ENCODE results near the gene ZFAND3. TPM values are rescaled to one million over a fixed set of nuclear protein-coding genes. Genes with fewer than 3 reads are reported as not detected.

Gene ZFAND3
- polyA plus RNA-seq, 3 donors = 11.5 to 21.1 (median 11.7) TPM

- peaks cover 0 to 1% (median 0%) of the 10 kb centered on the region in 3 donors for H3K27me3 Mint-ChIP-seq (ENCODE audit: low read depth in 3 of 3)
- Histone ChIP-seq H3K27me3 (ENCODE audit: control insufficient read depth in 2 of 2, insufficient read depth in 2 of 2, low read length in 2 of 2) (no peaks in the 10 kb centered on the region), H2AFZ (ENCODE audit: insufficient read depth, low read depth, low read length, poor library complexity, severe bottlenecking) (no peak overlapping the region), H3K79me2 (ENCODE audit: insufficient read depth, low read length) (peaks cover 100% of the 10 kb centered on the region), H3K4me3 (replicated peaks in 1 of 3; ENCODE audit: low read depth in 2 of 3, low read length in 3 of 3) (peak overlapping the region in 1 of 3 experiments; percentile 30), H3K9me3 (replicated peaks in 1 of 2; ENCODE audit: control insufficient read depth in 1 of 2, insufficient read depth in 1 of 2, low read length in 2 of 2) (no peaks in the 10 kb centered on the region), H3K4me1 (ENCODE audit: control insufficient read depth in 1 of 2, insufficient read depth in 2 of 2, low read length in 2 of 2) (peaks cover 43 to 56% of the 10 kb centered on the region in 2 donors), H4K20me1 (ENCODE audit: insufficient read depth, low read length) (peaks cover 100% of the 10 kb centered on the region), H3K27ac (ENCODE audit: low read depth in 1 of 2, low read length in 2 of 2) (peak overlapping the region in 1 of 2 donors; percentile 58), H3K9ac (ENCODE audit: insufficient read depth, low read length, poor library complexity, severe bottlenecking) (peak overlapping the region; percentile 16), H3K4me2 (replicated peaks; ENCODE audit: extremely low read depth, low read length, poor library complexity, severe bottlenecking) (peak overlapping the region; percentile 50), H3K36me3 (replicated peaks in 1 of 2; ENCODE audit: control insufficient read depth in 1 of 2, insufficient read depth in 2 of 2, low read length in 2 of 2) (peaks cover 0 to 9% of the 10 kb centered on the region in 2 donors)
- peak in 1 of 3 donors; percentile 15 for DNase-seq
- WGBS (ENCODE audit: insufficient coverage) = no CpG with 5 or more reads among the region's 1 CpG
- no peak overlapping the region for H3K4me3 Mint-ChIP-seq
- peak overlapping the region in 6 of 7 donors; percentile 14 to 85 (median 76) for H3K27ac Mint-ChIP-seq
- H3K4me1 Mint-ChIP-seq = peaks cover 62% of the 10 kb centered on the region
- H3K36me3 Mint-ChIP-seq = peaks cover 4 to 14% of the 10 kb centered on the region in 2 donors
- peaks cover 0 to 5% (median 0%) of the 10 kb centered on the region in 7 donors for H3K9me3 Mint-ChIP-seq
- intact Hi-C loops (cut with micrococcal nuclease) = loop anchor here in 1 of 2 donors (5.0 kb wide), 1 partner anchor 76 kb away; no protein-coding TSS in a partner anchor
- TF ChIP-seq, protein P1, sequence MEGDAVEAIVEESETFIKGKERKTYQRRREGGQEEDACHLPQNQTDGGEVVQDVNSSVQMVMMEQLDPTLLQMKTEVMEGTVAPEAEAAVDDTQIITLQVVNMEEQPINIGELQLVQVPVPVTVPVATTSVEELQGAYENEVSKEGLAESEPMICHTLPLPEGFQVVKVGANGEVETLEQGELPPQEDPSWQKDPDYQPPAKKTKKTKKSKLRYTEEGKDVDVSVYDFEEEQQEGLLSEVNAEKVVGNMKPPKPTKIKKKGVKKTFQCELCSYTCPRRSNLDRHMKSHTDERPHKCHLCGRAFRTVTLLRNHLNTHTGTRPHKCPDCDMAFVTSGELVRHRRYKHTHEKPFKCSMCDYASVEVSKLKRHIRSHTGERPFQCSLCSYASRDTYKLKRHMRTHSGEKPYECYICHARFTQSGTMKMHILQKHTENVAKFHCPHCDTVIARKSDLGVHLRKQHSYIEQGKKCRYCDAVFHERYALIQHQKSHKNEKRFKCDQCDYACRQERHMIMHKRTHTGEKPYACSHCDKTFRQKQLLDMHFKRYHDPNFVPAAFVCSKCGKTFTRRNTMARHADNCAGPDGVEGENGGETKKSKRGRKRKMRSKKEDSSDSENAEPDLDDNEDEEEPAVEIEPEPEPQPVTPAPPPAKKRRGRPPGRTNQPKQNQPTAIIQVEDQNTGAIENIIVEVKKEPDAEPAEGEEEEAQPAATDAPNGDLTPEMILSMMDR (IDR thresholded peaks at IDR 0.05) = no peak
Observed at GRCh38 chr6:37867756-37868446, 48.4 kb downstream of the ZFAND3 start.

DNA sequence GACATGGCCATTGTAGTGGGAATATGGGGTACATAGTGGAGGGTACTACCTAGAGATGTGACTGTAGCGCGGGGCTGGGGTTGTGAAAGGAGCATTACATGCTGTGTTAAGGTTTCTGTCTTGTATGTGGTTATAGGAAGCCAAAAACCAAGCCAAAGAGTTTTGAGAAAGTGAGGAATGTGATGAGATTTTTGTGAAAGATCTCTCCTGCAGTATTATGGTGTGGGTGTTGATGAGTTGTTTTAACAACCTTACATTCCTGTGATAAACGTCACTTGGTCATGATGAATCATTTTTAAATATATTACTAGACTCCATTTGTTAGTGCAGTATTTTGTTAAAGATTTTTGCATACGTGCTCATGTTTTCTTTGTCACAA, 48.9 kb downstream of the ZFAND3 start:
- Mint-ChIP-seq H3K9me3 (peaks cover 0 to 5% (median 0%) of the 10 kb centered on the region in 7 donors), H3K4me3 (no peak overlapping the region), H3K36me3 (peaks cover 2 to 9% of the 10 kb centered on the region in 2 donors), H3K27ac (peak overlapping the region; percentile 14 to 85 (median 74)), H3K27me3 (ENCODE audit: low read depth in 3 of 3) (peaks cover 0 to 1% (median 0%) of the 10 kb centered on the region in 3 donors), H3K4me1 (peaks cover 67% of the 10 kb centered on the region)
- Histone ChIP-seq H3K27me3 (ENCODE audit: control insufficient read depth in 2 of 2, insufficient read depth in 2 of 2, low read length in 2 of 2) (no peaks in the 10 kb centered on the region), H2AFZ (ENCODE audit: insufficient read depth, low read depth, low read length, poor library complexity, severe bottlenecking) (no peak overlapping the region), H3K36me3 (replicated peaks in 1 of 2; ENCODE audit: control insufficient read depth in 1 of 2, insufficient read depth in 2 of 2, low read length in 2 of 2) (peaks cover 0 to 4% of the 10 kb centered on the region in 2 donors), H3K27ac (ENCODE audit: low read depth in 1 of 2, low read length in 2 of 2) (peak overlapping the region in 1 of 2 donors; percentile 58), H3K4me1 (ENCODE audit: control insufficient read depth in 1 of 2, insufficient read depth in 2 of 2, low read length in 2 of 2) (peaks cover 48 to 61% of the 10 kb centered on the region in 2 donors), H3K9ac (ENCODE audit: insufficient read depth, low read length, poor library complexity, severe bottlenecking) (no peak overlapping the region), H3K4me2 (replicated peaks; ENCODE audit: extremely low read depth, low read length, poor library complexity, severe bottlenecking) (peak overlapping the region; percentile 50), H4K20me1 (ENCODE audit: insufficient read depth, low read length) (peaks cover 100% of the 10 kb centered on the region), H3K9me3 (replicated peaks in 1 of 2; ENCODE audit: control insufficient read depth in 1 of 2, insufficient read depth in 1 of 2, low read length in 2 of 2) (no peaks in the 10 kb centered on the region), H3K79me2 (ENCODE audit: insufficient read depth, low read length) (peaks cover 100% of the 10 kb centered on the region), H3K4me3 (replicated peaks in 1 of 3; ENCODE audit: low read depth in 2 of 3, low read length in 3 of 3) (no peak overlapping the region)
- no peak for DNase-seq
- TF ChIP-seq, protein P1 (IDR thresholded peaks at IDR 0.05) = no peak
- WGBS (ENCODE audit: insufficient coverage) = 94% methylated on average over 2 of the region's 4 CpGs
- intact Hi-C loops (cut with micrococcal nuclease) = loop anchor here in 1 of 2 donors (5.0 kb wide), 1 partner anchor 76 kb away; no protein-coding TSS in a partner anchor

Measured in CD14-positive monocyte (primary cell).